ENCODE measurements around the gene ATXN1. TPM values are rescaled to one million over a fixed set of nuclear protein-coding genes. Genes with fewer than 3 reads are reported as not detected.

Gene ATXN1
- total and polyA plus RNA-seq, 2 of the 13 experiments (the other 11 are each of a cell fraction or from before 2014, with no cell fraction given) = 20.7 to 39.5 TPM

DNA sequence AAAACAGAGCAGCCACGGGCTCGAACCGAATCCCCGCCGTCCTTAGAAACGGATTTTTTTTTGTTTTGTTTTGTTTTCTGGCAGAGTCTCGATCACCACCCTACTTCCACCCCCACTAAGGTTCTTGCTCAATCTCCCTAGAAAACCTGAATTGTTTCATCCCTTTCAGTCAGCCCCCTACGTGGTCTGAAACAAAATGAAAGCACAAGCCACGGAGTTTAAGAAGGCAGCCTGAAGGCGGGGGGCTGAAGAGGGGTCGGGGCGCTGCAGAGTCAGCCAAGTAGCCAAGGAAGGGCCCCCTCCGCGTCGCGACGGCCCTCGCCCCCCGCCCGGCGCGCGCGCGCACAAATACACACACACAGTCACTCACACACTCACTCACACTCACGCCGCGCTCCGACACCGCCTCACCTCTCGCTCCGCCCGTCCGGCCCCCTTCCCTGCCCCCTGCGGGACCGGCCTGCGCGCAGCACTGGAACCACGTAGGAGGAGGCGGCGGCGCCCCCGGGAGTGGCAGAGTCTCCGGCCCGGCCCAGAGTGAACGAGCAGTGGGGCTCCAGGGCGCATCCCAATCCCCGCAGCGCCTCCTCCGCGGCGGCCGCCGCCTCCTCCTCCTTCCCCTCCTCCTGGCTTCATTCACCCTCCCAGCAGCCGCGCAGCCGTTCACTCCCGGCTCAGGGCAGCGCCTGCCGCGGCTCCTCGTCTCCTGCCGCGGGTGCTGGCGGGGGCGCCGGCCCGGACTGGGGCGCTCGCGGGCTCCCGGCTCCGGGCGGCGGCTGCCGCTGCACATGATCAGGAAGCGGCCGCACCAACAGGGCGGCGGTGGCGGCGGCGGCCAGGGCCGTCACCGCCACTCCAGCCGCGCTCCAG is 1.4 kb downstream of the ATXN1 start (continued):
- TF ChIP-seq ZNF431 (CRISPR knock-in tag; IDR thresholded peaks at IDR 0.05; ENCODE audit: borderline replicate concordance, low read depth) (0 out of 2 replicates have a peak, but pooled peaks have one; percentile 75), RFXANK (CRISPR knock-in tag; IDR thresholded peaks at IDR 0.05) (no peak), MED1 (CRISPR knock-in tag; IDR thresholded peaks at IDR 0.05) (peak; percentile 63), ZNF224 (CRISPR knock-in tag; IDR thresholded peaks at IDR 0.05) (no peak), ZNF724P (CRISPR knock-in tag; IDR thresholded peaks at IDR 0.05; ENCODE audit: borderline replicate concordance) (peak; percentile 21; the same call in 1 of the 2 replicates), HNF4A (CRISPR knock-in tag; IDR thresholded peaks at IDR 0.05) (peak; percentile 44; the same call in 1 of the 2 replicates), ZNF557 (CRISPR knock-in tag; IDR thresholded peaks at IDR 0.05) (no peak), SP140L (CRISPR knock-in tag; IDR thresholded peaks at IDR 0.05; ENCODE audit: borderline replicate concordance) (no peak), CENPX (CRISPR knock-in tag; IDR thresholded peaks at IDR 0.05) (no peak), ZNF256 (CRISPR knock-in tag; conservative IDR thresholded peaks at IDR 0.05) (no peak; the same call in 1 of the 2 replicates), ZNF34 (CRISPR knock-in tag; IDR thresholded peaks at IDR 0.05; ENCODE audit: borderline replicate concordance) (no peak; the same call in 1 of the 2 replicates), ISX (CRISPR knock-in tag; conservative IDR thresholded peaks at IDR 0.05) (no peak; the same call in 1 of the 2 replicates), NCOR1 (IDR thresholded peaks at IDR 0.05; ENCODE audit: borderline replicate concordance, low read length) (peak; percentile 14; the same call in 1 of the 2 replicates), HMG20B (CRISPR knock-in tag; conservative IDR thresholded peaks at IDR 0.05) (peak; percentile 52; the same call in 1 of the 2 replicates), ZNF263 (CRISPR knock-in tag; IDR thresholded peaks at IDR 0.05) (peak; percentile 89), CBX5 (CRISPR knock-in tag; IDR thresholded peaks at IDR 0.05; ENCODE audit: borderline replicate concordance) (peak; percentile 60; the same call in 1 of the 2 replicates), ZBTB42 (CRISPR knock-in tag; IDR thresholded peaks at IDR 0.05) (0 out of 2 replicates have a peak, but pooled peaks have one; percentile 33), TEAD2 (CRISPR knock-in tag; IDR thresholded peaks at IDR 0.05) (no peak), ZNF569 (CRISPR knock-in tag; IDR thresholded peaks at IDR 0.05; ENCODE audit: borderline replicate concordance) (no peak), YEATS2 (CRISPR knock-in tag; IDR thresholded peaks at IDR 0.05; ENCODE audit: borderline replicate concordance) (peak; percentile 52; the same call in 1 of the 2 replicates), NR2F1 (CRISPR knock-in tag; IDR thresholded peaks at IDR 0.05) (0 out of 4 replicates have a peak, but pooled peaks of 1 of the 2 experiments have one; percentile 14), MXD4 (CRISPR knock-in tag; IDR thresholded peaks at IDR 0.05) (no peak; the same call in 1 of the 2 replicates), ZNF232 (CRISPR knock-in tag; IDR thresholded peaks at IDR 0.05; ENCODE audit: borderline replicate concordance) (peak; percentile 51; the same call in 1 of the 2 replicates), ZNF552 (CRISPR knock-in tag; IDR thresholded peaks at IDR 0.05; ENCODE audit: borderline replicate concordance) (peak; percentile 61; the same call in 1 of the 2 replicates), ZNF556 (CRISPR knock-in tag; IDR thresholded peaks at IDR 0.05; ENCODE audit: borderline replicate concordance) (no peak), SALL1 (CRISPR knock-in tag; IDR thresholded peaks at IDR 0.05) (peak; percentile 91), ZNF282 (IDR thresholded peaks at IDR 0.05; ENCODE audit: partially characterized antibody) (no peak), RXRB (CRISPR knock-in tag; IDR thresholded peaks at IDR 0.05; ENCODE audit: borderline replicate concordance) (peak; percentile 60), SIN3B (IDR thresholded peaks at IDR 0.05; ENCODE audit: low read length) (no peak), GATAD1 (CRISPR knock-in tag; IDR thresholded peaks at IDR 0.05) (peak; percentile 51; the same call in 1 of the 2 replicates), BORCS8-MEF2B (CRISPR knock-in tag; IDR thresholded peaks at IDR 0.05) (peak; percentile 82)
- TF ChIP-seq, protein P1, sequence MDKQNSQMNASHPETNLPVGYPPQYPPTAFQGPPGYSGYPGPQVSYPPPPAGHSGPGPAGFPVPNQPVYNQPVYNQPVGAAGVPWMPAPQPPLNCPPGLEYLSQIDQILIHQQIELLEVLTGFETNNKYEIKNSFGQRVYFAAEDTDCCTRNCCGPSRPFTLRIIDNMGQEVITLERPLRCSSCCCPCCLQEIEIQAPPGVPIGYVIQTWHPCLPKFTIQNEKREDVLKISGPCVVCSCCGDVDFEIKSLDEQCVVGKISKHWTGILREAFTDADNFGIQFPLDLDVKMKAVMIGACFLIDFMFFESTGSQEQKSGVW (CRISPR knock-in tag; IDR thresholded peaks at IDR 0.05; ENCODE audit: borderline replicate concordance) = no peak
